ENCODE data around the gene TBC1D28.
"Not testable (repeated sequence)": the region's sequence is repeated elsewhere in the genome, so short reads cannot be mapped to it uniquely, and the experiment has no call there.

DNA sequence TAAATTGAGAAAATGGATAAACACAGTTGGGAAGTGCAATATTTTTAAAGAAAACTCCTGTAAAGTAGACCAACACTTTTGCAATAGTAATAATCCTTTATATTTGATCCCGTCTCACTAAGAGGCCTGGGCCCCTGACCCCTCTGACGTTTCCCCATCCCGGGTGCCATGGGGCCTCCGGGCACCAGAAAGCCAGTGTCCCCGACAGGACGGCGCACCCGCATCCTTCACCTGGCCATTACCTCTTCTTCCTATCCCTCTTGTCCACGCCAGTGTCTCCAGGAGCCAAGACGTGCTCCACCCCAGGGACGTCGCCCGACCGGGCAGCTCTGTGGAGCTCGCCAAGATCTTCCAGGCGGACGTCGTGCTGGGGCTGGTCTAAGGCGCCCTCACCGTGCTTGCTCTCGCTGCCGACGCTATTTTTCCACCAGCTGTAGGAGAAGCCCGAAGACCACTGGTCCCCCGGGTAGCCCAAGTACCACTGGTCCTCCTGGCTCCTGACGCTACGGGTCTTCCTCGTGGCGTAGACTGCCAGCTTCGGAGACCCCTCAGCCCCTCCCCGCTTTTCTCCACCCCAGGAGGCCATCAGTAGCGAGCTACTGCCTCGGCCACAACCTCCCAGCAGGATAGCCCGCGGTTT, 19.2 kb downstream of the TBC1D28 start:
- TF ChIP-seq, protein P1, sequence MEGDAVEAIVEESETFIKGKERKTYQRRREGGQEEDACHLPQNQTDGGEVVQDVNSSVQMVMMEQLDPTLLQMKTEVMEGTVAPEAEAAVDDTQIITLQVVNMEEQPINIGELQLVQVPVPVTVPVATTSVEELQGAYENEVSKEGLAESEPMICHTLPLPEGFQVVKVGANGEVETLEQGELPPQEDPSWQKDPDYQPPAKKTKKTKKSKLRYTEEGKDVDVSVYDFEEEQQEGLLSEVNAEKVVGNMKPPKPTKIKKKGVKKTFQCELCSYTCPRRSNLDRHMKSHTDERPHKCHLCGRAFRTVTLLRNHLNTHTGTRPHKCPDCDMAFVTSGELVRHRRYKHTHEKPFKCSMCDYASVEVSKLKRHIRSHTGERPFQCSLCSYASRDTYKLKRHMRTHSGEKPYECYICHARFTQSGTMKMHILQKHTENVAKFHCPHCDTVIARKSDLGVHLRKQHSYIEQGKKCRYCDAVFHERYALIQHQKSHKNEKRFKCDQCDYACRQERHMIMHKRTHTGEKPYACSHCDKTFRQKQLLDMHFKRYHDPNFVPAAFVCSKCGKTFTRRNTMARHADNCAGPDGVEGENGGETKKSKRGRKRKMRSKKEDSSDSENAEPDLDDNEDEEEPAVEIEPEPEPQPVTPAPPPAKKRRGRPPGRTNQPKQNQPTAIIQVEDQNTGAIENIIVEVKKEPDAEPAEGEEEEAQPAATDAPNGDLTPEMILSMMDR (IDR thresholded peaks at IDR 0.05): not testable (repeated sequence)
- TF ChIP-seq POLR2AphosphoS5 (IDR thresholded peaks at IDR 0.05): not testable (repeated sequence)
